MCF 10A (cell line): ENCODE measurements around the gene TIAM2. TPM values are rescaled to one million over a fixed set of nuclear protein-coding genes. Genes with fewer than 3 reads are reported as not detected.

Experiments used
- BruUV-seq: library from RNA; stranded (reverse); fragments of 400-500 nt; replicated peaks from 2 replicates; lab custom pipeline; 2021; lab: Mats Ljungman, UMichigan
- CTCF ChIA-PET: fragments of 300-600 bp; sonication (Branson Sonifier 250); formaldehyde crosslinking; extraction: SDS; loops from one replicate; lab custom pipeline; 2021; ENCODE audit warnings: antibody characterized with exemption, inconsistent platforms; lab: Yijun Ruan, JAX
- POLR2A ChIA-PET: fragments of 300-600, 350-650 bp; sonication (Branson Sonifier 250); formaldehyde crosslinking; extraction: SDS; loops from one replicate; lab custom pipeline; 2020; ENCODE audit warnings: antibody characterized with exemption, inconsistent platforms; lab: Yijun Ruan, JAX
- DNase-seq: peaks from one replicate; pipeline ENCODE4 v3.0.0-alpha.2; 2018; ENCODE audit not compliant: unreplicated experiment
- H3K27ac Mint-ChIP-seq: one replicate; pipeline ENCODE4 v1.8.0; 2022; ENCODE audit warnings: mild to moderate bottlenecking, low read depth, mixed read lengths; ENCODE audit not compliant: unreplicated experiment
- H3K27me3 Mint-ChIP-seq: one replicate; pipeline ENCODE4 v1.8.0; 2022; ENCODE audit warnings: mixed read lengths; ENCODE audit not compliant: insufficient read depth, unreplicated experiment
- H3K36me3 Mint-ChIP-seq: one replicate; pipeline ENCODE4 v1.8.0; 2022; ENCODE audit warnings: mild to moderate bottlenecking, moderate library complexity, mixed read lengths; ENCODE audit not compliant: insufficient read depth, unreplicated experiment
- H3K4me1 Mint-ChIP-seq: one replicate; pipeline ENCODE4 v1.8.0; 2022; ENCODE audit warnings: mixed read lengths; ENCODE audit not compliant: insufficient read depth, unreplicated experiment
- H3K4me3 Mint-ChIP-seq: one replicate; pipeline ENCODE4 v1.8.0; 2022; ENCODE audit warnings: mild to moderate bottlenecking, moderate library complexity, mixed read lengths; ENCODE audit not compliant: unreplicated experiment
- H3K9me3 Mint-ChIP-seq: one replicate; pipeline ENCODE4 v1.8.0; 2022; ENCODE audit warnings: mixed read lengths; ENCODE audit not compliant: unreplicated experiment
- intact Hi-C: fragments of 100-400 bp; cut with micrococcal nuclease; formaldehyde crosslinking; loops from 2 replicates; pipeline ENCODE4 v1.14.1; 2022
- total RNA-seq: library from RNA; stranded (reverse); gene quantifications from 2 replicates; pipeline ENCODE4 v1.2.3, GENCODE V29; 2022
- TF ChIP-seq, protein P1 (sequence below): fragments of 200-600 bp; IDR thresholded peaks from one replicate; pipeline ENCODE4 v1.8.0; 2022; ENCODE audit warnings: antibody characterized with exemption, mild to moderate bottlenecking; ENCODE audit not compliant: unreplicated experiment

Gene TIAM2
- total RNA-seq, 1 experiment from 2014 or later = 3.1 TPM

- no peak overlapping the region for H3K4me3 Mint-ChIP-seq
- H3K4me1 Mint-ChIP-seq = peaks cover 44% of the 10 kb centered on the region
- H3K36me3 Mint-ChIP-seq = no peaks in the 10 kb centered on the region
- no TSS peak for BruUV-seq
- DNase-seq = no peak
- CTCF ChIA-PET = interaction anchor here (0.7 to 1.6 kb wide), 2 partner anchors 13 to 230 kb away, joined by 4 to 9 read pairs; no protein-coding TSS in a partner anchor
- POLR2A ChIA-PET = interaction anchor here (0.6 to 2.7 kb wide), 5 partner anchors 13 to 229 kb away, joined by 3 to 18 read pairs (median 3); no protein-coding TSS in a partner anchor
- H3K27me3 Mint-ChIP-seq = no peaks in the 10 kb centered on the region
- intact Hi-C loops = no loop called here
- H3K27ac Mint-ChIP-seq = peak overlapping the region; percentile 80
- TF ChIP-seq, protein P1, sequence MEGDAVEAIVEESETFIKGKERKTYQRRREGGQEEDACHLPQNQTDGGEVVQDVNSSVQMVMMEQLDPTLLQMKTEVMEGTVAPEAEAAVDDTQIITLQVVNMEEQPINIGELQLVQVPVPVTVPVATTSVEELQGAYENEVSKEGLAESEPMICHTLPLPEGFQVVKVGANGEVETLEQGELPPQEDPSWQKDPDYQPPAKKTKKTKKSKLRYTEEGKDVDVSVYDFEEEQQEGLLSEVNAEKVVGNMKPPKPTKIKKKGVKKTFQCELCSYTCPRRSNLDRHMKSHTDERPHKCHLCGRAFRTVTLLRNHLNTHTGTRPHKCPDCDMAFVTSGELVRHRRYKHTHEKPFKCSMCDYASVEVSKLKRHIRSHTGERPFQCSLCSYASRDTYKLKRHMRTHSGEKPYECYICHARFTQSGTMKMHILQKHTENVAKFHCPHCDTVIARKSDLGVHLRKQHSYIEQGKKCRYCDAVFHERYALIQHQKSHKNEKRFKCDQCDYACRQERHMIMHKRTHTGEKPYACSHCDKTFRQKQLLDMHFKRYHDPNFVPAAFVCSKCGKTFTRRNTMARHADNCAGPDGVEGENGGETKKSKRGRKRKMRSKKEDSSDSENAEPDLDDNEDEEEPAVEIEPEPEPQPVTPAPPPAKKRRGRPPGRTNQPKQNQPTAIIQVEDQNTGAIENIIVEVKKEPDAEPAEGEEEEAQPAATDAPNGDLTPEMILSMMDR = no peak
- no peaks in the 10 kb centered on the region for H3K9me3 Mint-ChIP-seq
These were observed 163.1 kb downstream of the TIAM2 start for GRCh38 chr6:155158030-155158843.

- TF ChIP-seq, protein P1 = no peak
- Mint-ChIP-seq H3K27me3 (no peaks in the 10 kb centered on the region), H3K27ac (no peak overlapping the region), H3K4me3 (no peak overlapping the region), H3K4me1 (peaks cover 17% of the 10 kb centered on the region), H3K9me3 (no peaks in the 10 kb centered on the region), H3K36me3 (no peaks in the 10 kb centered on the region)
- CTCF ChIA-PET = no interaction called here
- DNase-seq = no peak
- intact Hi-C loops = no loop called here
- BruUV-seq = no TSS peak
- POLR2A ChIA-PET = no interaction called here
These were observed 167.6 kb downstream of the TIAM2 start for GRCh38 chr6:155162682-155163081.

DNA sequence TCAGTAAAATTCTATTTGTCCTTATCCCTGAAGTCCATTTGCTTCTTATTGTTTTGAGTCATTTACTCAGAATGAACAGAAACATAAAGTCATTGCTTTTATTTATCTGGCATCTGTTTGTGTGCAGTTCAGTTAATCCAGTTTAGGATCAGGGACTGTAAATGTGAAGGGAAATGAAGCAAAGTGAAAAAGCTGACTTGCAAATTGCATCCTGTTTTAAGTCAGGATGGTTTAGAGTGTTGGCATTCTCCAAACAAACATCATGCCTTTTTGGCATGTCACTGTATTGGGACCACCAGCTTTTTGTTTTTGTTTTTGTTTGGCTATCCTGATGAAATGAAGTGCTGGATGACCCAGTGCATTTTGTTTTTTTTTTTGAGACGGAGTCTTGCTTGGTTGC is 168.5 kb downstream of the TIAM2 start:
- Mint-ChIP-seq H3K4me1 (peaks cover 8% of the 10 kb centered on the region), H3K27ac (no peak overlapping the region), H3K36me3 (no peaks in the 10 kb centered on the region), H3K27me3 (no peaks in the 10 kb centered on the region), H3K4me3 (no peak overlapping the region), H3K9me3 (no peaks in the 10 kb centered on the region)
- POLR2A ChIA-PET = no interaction called here
- TF ChIP-seq, protein P1 = no peak
- DNase-seq = no peak
- CTCF ChIA-PET = interaction anchor here (0.7 kb wide), 1 partner anchor 9 kb away, joined by 4 read pairs; no protein-coding TSS in a partner anchor
- intact Hi-C loops = no loop called here
- BruUV-seq = no TSS peak

- ChIA-PET POLR2A (no interaction called here), CTCF (interaction anchor here (1.1 kb wide), 1 partner anchor 8 kb away, joined by 4 read pairs; no protein-coding TSS in a partner anchor)
- Mint-ChIP-seq H3K36me3 (no peaks in the 10 kb centered on the region), H3K27me3 (no peaks in the 10 kb centered on the region), H3K27ac (no peak overlapping the region), H3K9me3 (no peaks in the 10 kb centered on the region), H3K4me3 (no peak overlapping the region), H3K4me1 (peaks cover 8% of the 10 kb centered on the region)
- no TSS peak for BruUV-seq
- intact Hi-C loops = no loop called here
- no peak for DNase-seq
- TF ChIP-seq, protein P1 = no peak
These were observed 170.1 kb downstream of the TIAM2 start for GRCh38 chr6:155165029-155165710.
